Measurements from ENCODE around the gene M1AP.

Gene M1AP

GRCh38 chr2:74575320-74575719, 72.8 kb downstream of the M1AP start:
- H3K27ac ChIP-seq: no peak overlapping the region
- TF ChIP-seq CTCF (IDR thresholded peaks at IDR 0.05) (no peak), ZFX (IDR thresholded peaks at IDR 0.05; ENCODE audit: borderline replicate concordance) (no peak)

- TF ChIP-seq CTCF (IDR thresholded peaks at IDR 0.05) (no peak), ZFX (IDR thresholded peaks at IDR 0.05; ENCODE audit: borderline replicate concordance) (no peak)
- H3K27ac ChIP-seq: no peak overlapping the region
Observed at GRCh38 chr2:74573747-74574562, 74.2 kb downstream of the M1AP start.

GRCh38 chr2:74572178-74572925, 75.8 kb downstream of the M1AP start:
- peak overlapping the region; percentile 35 for H3K27ac ChIP-seq
- TF ChIP-seq CTCF (IDR thresholded peaks at IDR 0.05) (peak; percentile 15; the same call in 1 of the 2 replicates), ZFX (IDR thresholded peaks at IDR 0.05; ENCODE audit: borderline replicate concordance) (no peak)

GRCh38 chr2:74571058-74571457, 77.1 kb downstream of the M1AP start:
- H3K27ac ChIP-seq: no peak overlapping the region
- TF ChIP-seq CTCF (IDR thresholded peaks at IDR 0.05) (no peak), ZFX (IDR thresholded peaks at IDR 0.05; ENCODE audit: borderline replicate concordance) (no peak)

GRCh38 chr2:74569686-74570085, 78.4 kb downstream of the M1AP start:
- TF ChIP-seq CTCF (IDR thresholded peaks at IDR 0.05) (no peak), ZFX (IDR thresholded peaks at IDR 0.05; ENCODE audit: borderline replicate concordance) (no peak)
- H3K27ac ChIP-seq: no peak overlapping the region

- no peak overlapping the region for H3K27ac ChIP-seq
- TF ChIP-seq ZFX (IDR thresholded peaks at IDR 0.05; ENCODE audit: borderline replicate concordance) (no peak), CTCF (IDR thresholded peaks at IDR 0.05) (no peak)
Observed at GRCh38 chr2:74567881-74568280, 80.2 kb downstream of the M1AP start.

GRCh38 chr2:74566754-74567085, 81.4 kb downstream of the M1AP start:
- no peak overlapping the region for H3K27ac ChIP-seq
- no peak for TF ChIP-seq CTCF (IDR thresholded peaks at IDR 0.05)
- no peak for TF ChIP-seq ZFX (IDR thresholded peaks at IDR 0.05; ENCODE audit: borderline replicate concordance)
